UCSD-AML1 (cell line): ENCODE results near the gene GOLGA6L7.
"Not testable (repeated sequence)": the region's sequence is repeated elsewhere in the genome, so short reads cannot be mapped to it uniquely, and the experiment has no call there.

Experiments used
- DNase-seq: peaks from one replicate; lab custom pipeline; 2025; ENCODE audit not compliant: unreplicated experiment; lab: John Stamatoyannopoulos, UW

GOLGA6L7 gene

GRCh38 chr15:28847959-28848358 is 485 bp downstream of the GOLGA6L7 start:
- DNase-seq: not testable (repeated sequence)

GRCh38 chr15:28847247-28847646 is 1.2 kb downstream of the GOLGA6L7 start:
- not testable (repeated sequence) for DNase-seq

GRCh38 chr15:28844147-28844546 is 4.3 kb downstream of the GOLGA6L7 start:
- DNase-seq: not testable (repeated sequence)

- DNase-seq: not testable (repeated sequence)
These were observed 4.9 kb downstream of the GOLGA6L7 start for GRCh38 chr15:28843520-28843919.

- DNase-seq: not testable (repeated sequence)
These were observed 6.2 kb downstream of the GOLGA6L7 start for GRCh38 chr15:28842210-28842609.

- DNase-seq: not testable (repeated sequence)
These were observed 8.2 kb downstream of the GOLGA6L7 start for GRCh38 chr15:28840285-28840684.

GRCh38 chr15:28834957-28835585 is 13.4 kb downstream of the GOLGA6L7 start:
- not testable (repeated sequence) for DNase-seq

- DNase-seq: not testable (repeated sequence)
These were observed 16.4 kb downstream of the GOLGA6L7 start for GRCh38 chr15:28831897-28832587.

- DNase-seq: not testable (repeated sequence)
These were observed 27.0 kb downstream of the GOLGA6L7 start for GRCh38 chr15:28821420-28821819.

- DNase-seq: not testable (repeated sequence)
These were observed 28.5 kb downstream of the GOLGA6L7 start for GRCh38 chr15:28819930-28820295.

GRCh38 chr15:28819019-28819929 is 29.2 kb downstream of the GOLGA6L7 start:
- not testable (repeated sequence) for DNase-seq

GRCh38 chr15:28818168-28818567 is 30.3 kb downstream of the GOLGA6L7 start:
- DNase-seq: not testable (repeated sequence)

- DNase-seq: not testable (repeated sequence)
These were observed 34.4 kb downstream of the GOLGA6L7 start for GRCh38 chr15:28814059-28814458.

- not testable (repeated sequence) for DNase-seq
These were observed 35.1 kb downstream of the GOLGA6L7 start for GRCh38 chr15:28813392-28813791.

GRCh38 chr15:28811852-28812550 is 36.4 kb downstream of the GOLGA6L7 start:
- DNase-seq: not testable (repeated sequence)

- not testable (repeated sequence) for DNase-seq
These were observed 38.0 kb downstream of the GOLGA6L7 start for GRCh38 chr15:28810444-28810843.

- not testable (repeated sequence) for DNase-seq
These were observed 40.3 kb downstream of the GOLGA6L7 start for GRCh38 chr15:28808136-28808535.

GRCh38 chr15:28800366-28800765 is 48.1 kb downstream of the GOLGA6L7 start:
- DNase-seq: not testable (repeated sequence)

GRCh38 chr15:28798234-28798633 is 50.2 kb downstream of the GOLGA6L7 start:
- DNase-seq: not testable (repeated sequence)

GRCh38 chr15:28794231-28794630 is 54.2 kb downstream of the GOLGA6L7 start:
- DNase-seq: not testable (repeated sequence)
